Measurements from ENCODE around the gene GAL3ST2.

The GAL3ST2 gene

DNA sequence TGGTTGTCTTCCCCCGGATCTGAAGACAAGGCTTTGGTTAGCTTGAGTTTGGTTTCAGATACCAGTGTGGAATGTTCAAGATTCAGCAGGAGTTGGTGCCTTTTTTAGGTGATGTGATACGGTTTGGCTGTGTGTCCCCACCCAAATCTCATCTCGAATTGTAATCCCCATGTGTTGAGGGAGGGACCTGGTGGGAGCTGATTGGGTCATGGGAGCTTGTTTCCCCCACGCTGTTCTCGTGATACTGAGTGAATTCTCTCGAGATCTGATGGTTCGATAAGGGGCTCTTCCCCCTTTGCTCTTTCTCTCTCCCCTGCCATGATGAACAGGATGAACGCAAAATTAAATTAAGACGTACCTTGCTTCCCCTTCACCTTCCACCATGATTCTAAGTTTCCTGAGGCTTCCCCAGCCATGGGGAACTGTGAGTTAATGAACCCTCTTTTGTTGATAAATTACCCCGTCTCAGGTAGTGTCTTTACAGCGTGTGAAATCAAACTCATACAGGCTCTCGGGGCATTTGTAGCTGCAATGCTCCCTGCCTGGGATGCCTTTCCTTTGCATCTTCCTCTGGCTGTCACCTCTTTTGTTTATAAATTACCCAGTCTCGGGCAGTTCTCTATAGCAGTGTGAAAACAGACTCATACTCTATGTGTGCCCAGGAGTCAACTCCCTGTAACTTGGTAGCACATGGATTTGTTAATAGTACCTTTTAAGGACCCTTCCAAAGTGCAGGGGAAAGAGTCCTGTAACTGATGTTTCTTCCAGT lies 60.8 kb downstream of the GAL3ST2 start:
- Histone ChIP-seq H3K9ac (ENCODE audit: low read length) (no peak overlapping the region), H3K4me1 (ENCODE audit: low read length) (no peaks in the 10 kb centered on the region), H3K27ac (ENCODE audit: low read length) (no peak overlapping the region), H3F3A (ENCODE audit: insufficient read depth, low read length) (no peaks in the 10 kb centered on the region), H3K9me3 (replicated peaks; ENCODE audit: insufficient read depth, low read length) (no peaks in the 10 kb centered on the region), H3K9me2 (replicated peaks; ENCODE audit: insufficient read depth, low read length) (no peaks in the 10 kb centered on the region), H3K4me3 (ENCODE audit: low read length) (no peak overlapping the region), H4K20me1 (ENCODE audit: insufficient read depth, low read length) (no peaks in the 10 kb centered on the region), H3K27me3 (replicated peaks; ENCODE audit: insufficient read depth, low read length) (peaks cover 80% of the 10 kb centered on the region), H3K4me2 (ENCODE audit: low read depth, low read length) (no peak overlapping the region), H2AFZ (ENCODE audit: low read length) (no peak overlapping the region), H3K36me3 (replicated peaks; ENCODE audit: insufficient read depth, low read length) (no peaks in the 10 kb centered on the region), H3K79me2 (ENCODE audit: low read length) (no peaks in the 10 kb centered on the region)
- TF ChIP-seq CTCF (IDR thresholded peaks at IDR 0.05; ENCODE audit: low read length) (no peak), EZH2phosphoT487 (IDR thresholded peaks at IDR 0.05; ENCODE audit: low read length) (no peak), EZH2 (optimal IDR thresholded peaks at IDR 0.05; ENCODE audit: low read depth, low read length) (no peak)
- DNase-seq, result no peak

DNA sequence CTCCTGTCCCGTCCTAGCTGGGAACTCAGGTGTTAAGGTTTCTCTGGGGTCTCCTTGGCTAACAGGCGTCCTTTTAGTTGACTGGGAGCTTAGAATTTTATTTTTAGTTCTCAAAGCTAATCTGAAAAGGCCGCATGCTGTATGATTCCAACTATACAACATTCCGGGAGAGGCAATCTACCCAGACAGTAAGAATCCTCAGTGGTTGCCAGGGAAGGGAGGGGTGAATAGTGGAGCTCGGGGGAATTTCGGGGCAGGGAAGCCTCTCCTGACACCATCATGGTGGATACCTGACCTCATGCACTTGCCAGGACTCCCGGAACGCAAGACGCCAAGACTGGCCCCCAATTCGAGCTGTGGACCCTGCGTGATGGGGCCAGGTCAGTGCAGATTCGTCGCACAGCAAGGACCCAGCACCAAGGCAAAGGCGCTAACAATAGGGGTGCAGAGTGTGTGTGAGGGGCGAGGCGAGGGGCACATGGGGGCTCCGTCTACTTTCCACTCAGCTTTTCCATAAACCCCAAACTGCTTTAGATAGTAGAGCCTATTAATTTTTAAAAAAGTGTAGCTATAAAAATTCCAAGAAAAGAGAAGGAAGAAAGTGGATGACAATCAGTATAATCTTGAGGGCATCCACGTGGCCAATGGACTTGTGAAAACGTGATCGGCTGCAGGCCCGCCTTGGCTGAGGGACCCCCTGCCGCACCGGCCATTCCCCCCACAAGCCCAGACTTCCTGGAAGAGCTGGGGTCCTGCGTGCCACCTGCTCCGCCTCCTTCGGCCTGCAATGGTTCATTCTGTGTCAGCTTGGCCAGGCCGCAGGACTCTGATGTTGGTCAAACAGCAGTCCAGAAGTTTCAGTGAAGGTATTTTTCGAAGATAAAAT lies 64.8 kb downstream of the GAL3ST2 start:
- Histone ChIP-seq H3K27me3 (replicated peaks; ENCODE audit: insufficient read depth, low read length) (peaks cover 42% of the 10 kb centered on the region), H3K27ac (ENCODE audit: low read length) (no peak overlapping the region)

DNA sequence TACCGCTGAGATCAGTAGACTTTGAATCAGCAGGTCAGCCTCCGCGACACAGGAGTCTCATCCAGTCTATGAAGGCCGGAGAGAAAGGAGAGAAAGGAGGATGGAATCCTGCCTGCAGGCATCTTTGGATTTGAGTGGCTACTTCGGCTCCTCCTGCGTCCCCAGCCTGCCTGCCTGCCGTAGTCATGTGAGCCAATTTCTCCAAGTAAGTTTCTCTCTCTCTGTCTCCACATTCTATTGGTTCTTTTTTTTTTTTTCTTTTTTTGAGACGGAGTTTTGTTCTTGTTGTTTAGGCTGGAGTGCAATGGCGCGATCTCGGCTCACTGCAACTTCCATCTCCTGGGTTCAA lies 65.4 kb downstream of the GAL3ST2 start:
- H3K4me1 ChIP-seq (ENCODE audit: low read length), result no peaks in the 10 kb centered on the region
- TF ChIP-seq EZH2 (optimal IDR thresholded peaks at IDR 0.05; ENCODE audit: low read depth, low read length), result no peak
- TF ChIP-seq EZH2phosphoT487 (IDR thresholded peaks at IDR 0.05; ENCODE audit: low read length), result no peak
- TF ChIP-seq CTCF (IDR thresholded peaks at IDR 0.05; ENCODE audit: low read length), result no peak

More for the DNA sequence above, 64.8 kb downstream of the GAL3ST2 start:
- Histone ChIP-seq H3K9me2 (replicated peaks; ENCODE audit: insufficient read depth, low read length) (no peaks in the 10 kb centered on the region), H2AFZ (ENCODE audit: low read length) (no peak overlapping the region), H3K4me1 (ENCODE audit: low read length) (no peaks in the 10 kb centered on the region), H3K36me3 (replicated peaks; ENCODE audit: insufficient read depth, low read length) (no peaks in the 10 kb centered on the region), H3K4me3 (ENCODE audit: low read length) (no peak overlapping the region), H3K79me2 (ENCODE audit: low read length) (no peaks in the 10 kb centered on the region), H3K4me2 (ENCODE audit: low read depth, low read length) (no peak overlapping the region), H4K20me1 (ENCODE audit: insufficient read depth, low read length) (no peaks in the 10 kb centered on the region), H3K9me3 (replicated peaks; ENCODE audit: insufficient read depth, low read length) (no peaks in the 10 kb centered on the region), H3F3A (ENCODE audit: insufficient read depth, low read length) (0 out of 2 replicates have a peak, but pooled peaks cover 4% of the 10 kb centered on the region), H3K9ac (ENCODE audit: low read length) (no peak overlapping the region)
- TF ChIP-seq EZH2 (optimal IDR thresholded peaks at IDR 0.05; ENCODE audit: low read depth, low read length) (no peak), CTCF (IDR thresholded peaks at IDR 0.05; ENCODE audit: low read length) (no peak), EZH2phosphoT487 (IDR thresholded peaks at IDR 0.05; ENCODE audit: low read length) (no peak)
- DNase-seq, result no peak

More for the DNA sequence above, 65.4 kb downstream of the GAL3ST2 start:
- Histone ChIP-seq H3K4me2 (ENCODE audit: low read depth, low read length) (no peak overlapping the region), H2AFZ (ENCODE audit: low read length) (no peak overlapping the region), H3K36me3 (replicated peaks; ENCODE audit: insufficient read depth, low read length) (no peaks in the 10 kb centered on the region), H3K9ac (ENCODE audit: low read length) (no peak overlapping the region), H3K27me3 (replicated peaks; ENCODE audit: insufficient read depth, low read length) (peaks cover 36% of the 10 kb centered on the region), H4K20me1 (ENCODE audit: insufficient read depth, low read length) (no peaks in the 10 kb centered on the region), H3F3A (ENCODE audit: insufficient read depth, low read length) (0 out of 2 replicates have a peak, but pooled peaks cover 4% of the 10 kb centered on the region), H3K27ac (ENCODE audit: low read length) (no peak overlapping the region), H3K9me3 (replicated peaks; ENCODE audit: insufficient read depth, low read length) (no peaks in the 10 kb centered on the region), H3K79me2 (ENCODE audit: low read length) (no peaks in the 10 kb centered on the region), H3K9me2 (replicated peaks; ENCODE audit: insufficient read depth, low read length) (no peaks in the 10 kb centered on the region), H3K4me3 (ENCODE audit: low read length) (no peak overlapping the region)
- DNase-seq, result no peak
